ENCODE measurements around the gene FLVCR2.

DNA sequence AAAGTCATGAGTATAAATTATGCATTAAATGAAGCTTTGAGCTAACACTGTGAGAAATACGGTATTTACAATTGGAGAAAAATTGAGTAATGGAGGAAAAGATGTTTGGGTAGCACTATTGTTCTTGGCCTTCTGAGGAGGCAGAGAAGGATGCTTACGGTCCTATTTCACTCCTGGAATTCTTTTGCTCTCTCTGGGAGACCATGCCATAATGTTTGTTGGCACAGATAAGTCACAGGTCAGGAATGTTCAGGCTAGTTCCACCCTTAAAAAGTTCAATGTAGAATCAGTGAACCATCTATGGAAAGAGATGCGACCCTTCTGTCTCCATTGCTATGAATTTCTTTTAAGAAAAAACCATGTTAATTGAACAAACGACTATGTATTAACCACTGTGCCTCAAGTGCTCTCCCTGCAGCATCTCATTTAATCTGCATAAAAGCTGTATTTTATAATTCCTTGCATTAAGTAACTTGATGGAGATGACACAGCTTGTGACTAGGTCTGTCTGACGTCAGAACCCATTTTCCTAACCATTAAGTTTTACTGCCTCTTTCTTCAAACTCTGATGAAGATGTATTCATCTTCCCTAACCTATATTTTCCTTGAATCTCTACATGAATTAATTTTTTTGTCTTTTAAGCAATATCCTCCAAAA is 46.6 kb upstream of the FLVCR2 start:
- no peak for TF ChIP-seq YY1 (IDR thresholded peaks at IDR 0.05; ENCODE audit: insufficient read depth, insufficient read length)
- no peak for TF ChIP-seq ZNF274 (IDR thresholded peaks at IDR 0.05; ENCODE audit: low read depth, low read length)

All from NT2/D1 (cell line).